GM19023 (cell line): ENCODE measurements around the gene PPP1R13L.

Source experiments
- ATAC-seq: cut with Tn5 transposase; IDR thresholded peaks from one replicate; pipeline ENCODE4 v1.9.1; 2021; ENCODE audit warnings: mild to moderate bottlenecking, moderate library complexity; ENCODE audit not compliant: unreplicated experiment

The PPP1R13L gene

GRCh38 chr19:45368737-45369340 is 36.0 kb downstream of the PPP1R13L start:
- no peak for ATAC-seq

- no peak for ATAC-seq
Observed at GRCh38 chr19:45368127-45368526, 36.7 kb downstream of the PPP1R13L start.

GRCh38 chr19:45364696-45365095 is 40.2 kb downstream of the PPP1R13L start:
- ATAC-seq = no peak

GRCh38 chr19:45363861-45364459 is 40.9 kb downstream of the PPP1R13L start:
- no peak for ATAC-seq

GRCh38 chr19:45362291-45362690 is 42.6 kb downstream of the PPP1R13L start:
- ATAC-seq = no peak

- no peak for ATAC-seq
Observed at GRCh38 chr19:45361608-45362007, 43.3 kb downstream of the PPP1R13L start.

- ATAC-seq = no peak
Observed at GRCh38 chr19:45358213-45358792, 46.6 kb downstream of the PPP1R13L start.

- no peak for ATAC-seq
Observed at GRCh38 chr19:45357445-45357783, 47.5 kb downstream of the PPP1R13L start.

- ATAC-seq = no peak
Observed at GRCh38 chr19:45356760-45357444, 48.0 kb downstream of the PPP1R13L start.

GRCh38 chr19:45355910-45356309 is 49.0 kb downstream of the PPP1R13L start:
- no peak for ATAC-seq

- no peak for ATAC-seq
Observed at GRCh38 chr19:45355402-45355801, 49.5 kb downstream of the PPP1R13L start.

- ATAC-seq = no peak
Observed at GRCh38 chr19:45354241-45354842, 50.5 kb downstream of the PPP1R13L start.

- no peak for ATAC-seq
Observed at GRCh38 chr19:45352914-45353796, 51.7 kb downstream of the PPP1R13L start.

GRCh38 chr19:45352471-45352870 is 52.4 kb downstream of the PPP1R13L start:
- ATAC-seq = no peak

GRCh38 chr19:45352062-45352461 is 52.8 kb downstream of the PPP1R13L start:
- no peak for ATAC-seq

GRCh38 chr19:45351401-45351952 is 53.4 kb downstream of the PPP1R13L start:
- no peak for ATAC-seq

- no peak for ATAC-seq
Observed at GRCh38 chr19:45350477-45351058, 54.3 kb downstream of the PPP1R13L start.

GRCh38 chr19:45349430-45349941 is 55.4 kb downstream of the PPP1R13L start:
- no peak for ATAC-seq

GRCh38 chr19:45349126-45349415 is 55.8 kb downstream of the PPP1R13L start:
- ATAC-seq = no peak
